HG02870 (cell line): ENCODE data around the gene NCDN.

Experiments
- ATAC-seq: cut with Tn5 transposase; IDR thresholded peaks from one replicate; pipeline ENCODE4 v1.9.1; 2021; ENCODE audit warnings: mild to moderate bottlenecking, moderate library complexity; ENCODE audit not compliant: unreplicated experiment

The NCDN gene, protein sequence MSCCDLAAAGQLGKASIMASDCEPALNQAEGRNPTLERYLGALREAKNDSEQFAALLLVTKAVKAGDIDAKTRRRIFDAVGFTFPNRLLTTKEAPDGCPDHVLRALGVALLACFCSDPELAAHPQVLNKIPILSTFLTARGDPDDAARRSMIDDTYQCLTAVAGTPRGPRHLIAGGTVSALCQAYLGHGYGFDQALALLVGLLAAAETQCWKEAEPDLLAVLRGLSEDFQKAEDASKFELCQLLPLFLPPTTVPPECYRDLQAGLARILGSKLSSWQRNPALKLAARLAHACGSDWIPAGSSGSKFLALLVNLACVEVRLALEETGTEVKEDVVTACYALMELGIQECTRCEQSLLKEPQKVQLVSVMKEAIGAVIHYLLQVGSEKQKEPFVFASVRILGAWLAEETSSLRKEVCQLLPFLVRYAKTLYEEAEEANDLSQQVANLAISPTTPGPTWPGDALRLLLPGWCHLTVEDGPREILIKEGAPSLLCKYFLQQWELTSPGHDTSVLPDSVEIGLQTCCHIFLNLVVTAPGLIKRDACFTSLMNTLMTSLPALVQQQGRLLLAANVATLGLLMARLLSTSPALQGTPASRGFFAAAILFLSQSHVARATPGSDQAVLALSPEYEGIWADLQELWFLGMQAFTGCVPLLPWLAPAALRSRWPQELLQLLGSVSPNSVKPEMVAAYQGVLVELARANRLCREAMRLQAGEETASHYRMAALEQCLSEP

DNA sequence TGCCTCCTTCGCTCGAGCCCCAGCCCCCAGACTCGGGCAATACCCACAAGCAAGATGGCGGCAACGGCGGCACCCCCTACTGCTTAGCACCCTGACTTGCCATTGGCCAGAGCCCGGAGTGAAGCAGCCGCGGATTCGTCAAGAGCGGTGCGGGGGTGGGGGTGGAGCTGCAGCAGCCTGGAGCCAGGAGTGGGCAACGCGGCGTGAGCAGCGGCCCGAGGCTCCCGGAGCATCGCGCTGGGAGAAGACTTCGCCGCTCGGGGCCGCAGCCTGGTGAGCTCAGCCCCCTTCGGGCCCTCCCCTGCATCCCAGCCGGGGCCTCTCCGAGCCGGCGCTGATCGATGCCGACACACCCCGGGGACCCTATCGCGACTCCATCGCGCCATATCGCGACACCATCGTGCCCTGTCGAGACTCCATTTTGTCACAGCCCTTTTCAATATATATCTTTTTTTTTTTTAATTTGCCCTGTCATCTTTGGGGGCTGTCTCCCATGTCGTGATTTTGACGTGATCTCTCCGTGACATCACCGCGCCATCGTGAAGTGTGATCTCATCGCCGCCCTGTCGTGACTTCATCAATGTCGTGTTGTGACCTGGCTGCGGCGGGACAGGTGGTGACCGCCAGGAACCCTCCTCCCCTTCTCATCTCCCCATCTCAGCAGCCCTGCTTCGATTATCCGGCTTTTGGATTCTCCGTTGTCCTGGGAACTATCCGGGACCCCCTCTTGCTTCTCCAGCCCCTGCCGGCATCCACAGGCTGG, at the start of gene NCDN:
NCDN (plus strand) TSS at position 189 of the 763 bp plus-strand sequence; CDS start at position 581, 392 bp downstream.
- peak; percentile 79 for ATAC-seq

DNA sequence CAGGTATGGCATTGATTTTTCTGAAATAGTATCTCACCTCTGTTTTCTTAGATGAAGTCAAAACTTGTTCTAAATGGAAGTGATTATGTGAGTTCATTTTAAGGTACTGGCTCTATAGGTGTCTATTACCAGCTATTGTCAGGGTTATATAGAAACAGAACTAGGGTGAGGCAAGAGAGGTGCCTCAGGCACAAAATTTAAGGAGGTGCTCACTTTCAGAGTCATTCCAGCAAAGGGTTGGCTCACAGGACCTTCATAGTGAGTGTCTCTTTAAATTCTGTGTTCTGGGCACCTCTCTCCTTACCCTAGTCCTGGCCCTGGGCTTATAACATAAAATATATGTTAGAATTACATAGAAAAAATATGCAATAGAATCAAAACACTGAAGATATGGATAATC, 49.7 kb upstream of the NCDN start:
- no peak for ATAC-seq

DNA sequence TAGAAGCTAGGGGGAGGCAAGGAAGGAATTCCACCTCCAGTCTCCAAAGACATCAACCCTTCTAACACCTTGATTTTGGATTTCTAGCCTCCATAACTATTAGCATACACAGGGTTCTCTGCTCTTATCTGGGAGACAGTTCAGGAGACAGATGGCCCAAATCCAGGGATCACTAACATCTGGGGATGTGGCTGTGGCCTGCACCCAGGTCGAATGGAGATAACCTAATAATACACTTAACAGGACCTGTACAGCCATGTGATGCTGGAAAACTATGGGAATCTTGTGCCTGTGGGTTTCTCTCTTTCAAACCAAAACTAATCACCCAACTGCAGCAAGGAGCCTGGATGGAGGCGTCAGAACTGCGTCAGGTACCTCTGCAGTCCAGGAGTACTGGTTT, 48.0 kb upstream of the NCDN start:
- ATAC-seq: no peak

DNA sequence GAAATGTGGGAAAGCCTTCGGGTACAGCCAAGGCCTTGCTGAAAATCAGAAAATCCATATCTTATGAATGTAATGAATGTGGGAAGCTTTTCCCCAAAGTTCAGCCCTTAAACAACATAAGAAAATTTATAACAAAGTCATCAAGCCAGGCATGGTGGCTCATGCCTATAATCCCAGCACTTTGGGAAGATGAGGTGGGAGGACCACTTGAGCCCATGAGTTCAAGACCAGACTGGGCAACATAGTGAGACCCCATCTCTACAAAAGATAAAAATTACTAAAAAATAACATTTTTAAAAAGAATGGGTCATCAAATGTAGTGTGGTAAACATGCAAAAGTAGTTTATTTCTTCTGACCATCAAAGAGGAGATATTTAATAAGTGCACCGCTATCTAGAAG, 46.3 kb upstream of the NCDN start:
- no peak for ATAC-seq

DNA sequence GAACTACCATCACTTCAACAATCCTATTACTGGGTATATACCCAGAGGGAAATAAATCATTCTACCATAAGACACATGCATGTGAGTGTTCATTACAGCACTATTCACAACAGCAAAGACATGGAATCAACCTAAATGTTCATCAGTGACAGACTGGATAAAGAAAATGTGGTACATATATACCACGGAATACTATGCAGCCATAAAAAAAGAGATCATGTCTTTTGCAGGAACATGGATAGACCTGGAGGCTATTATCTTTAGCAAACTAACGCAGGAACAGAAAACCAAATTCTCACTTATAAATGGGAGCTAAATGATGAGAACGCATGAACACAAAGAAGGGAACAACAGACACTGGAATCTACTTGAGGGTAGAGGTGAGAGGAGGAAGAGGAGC, 39.4 kb upstream of the NCDN start:
- no peak for ATAC-seq

DNA sequence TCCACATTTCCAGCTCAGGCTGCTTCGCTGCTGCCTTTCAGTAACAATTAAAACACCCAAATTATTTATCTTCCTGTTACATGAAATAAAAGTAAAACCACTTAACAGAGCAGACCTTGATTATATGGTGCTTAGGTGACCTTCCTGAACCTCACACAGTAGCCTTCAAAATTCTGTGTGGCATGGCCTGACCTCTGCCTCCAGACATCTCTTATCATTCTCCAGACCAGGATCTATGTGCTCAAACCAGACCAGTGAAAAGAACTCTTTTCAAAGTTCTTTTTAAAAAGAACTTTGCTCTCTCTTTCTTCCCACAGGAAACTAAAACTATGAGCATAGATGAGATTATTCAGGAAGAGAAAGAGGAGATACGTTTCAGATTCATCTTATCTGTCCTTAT, 38.2 kb upstream of the NCDN start:
- ATAC-seq: no peak

DNA sequence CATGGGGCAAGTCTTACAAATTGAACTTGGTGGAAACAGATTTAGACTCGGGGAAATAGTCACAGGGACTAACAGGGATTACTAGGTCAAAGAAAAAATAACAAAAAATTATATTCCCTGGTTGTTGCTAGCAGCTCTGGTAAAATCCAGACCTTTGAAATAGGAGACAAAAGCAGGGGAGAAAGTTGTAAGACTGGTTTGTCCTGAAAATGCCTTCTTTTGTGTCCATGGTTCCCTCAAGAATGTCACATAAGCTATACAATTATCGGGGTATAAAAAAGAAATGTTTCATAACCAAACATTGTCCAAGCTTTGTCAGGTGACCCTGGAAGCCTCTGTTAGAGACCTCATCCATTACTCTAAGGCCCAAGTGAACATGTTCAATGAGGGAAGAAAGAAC, 33.5 kb upstream of the NCDN start:
- ATAC-seq: no peak

DNA sequence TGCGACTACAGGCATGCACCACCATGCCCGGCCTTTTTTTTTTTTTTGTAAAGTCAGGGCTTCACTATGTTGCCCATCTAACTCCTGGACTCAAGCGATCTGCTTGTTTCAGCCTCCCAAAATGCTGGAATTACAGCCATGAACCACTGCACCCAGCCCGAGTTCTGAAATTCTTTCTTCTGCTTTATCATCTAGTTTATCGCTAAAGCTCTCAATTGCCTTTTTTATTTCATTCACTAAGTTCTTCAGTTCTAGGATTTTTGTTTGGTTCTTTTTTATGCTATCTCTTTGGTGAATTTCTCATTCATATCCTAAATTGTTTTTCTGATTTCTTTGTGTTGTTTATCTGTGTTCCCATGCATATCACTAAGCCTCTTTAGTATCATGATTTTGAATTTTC, 27.4 kb upstream of the NCDN start:
- ATAC-seq: no peak

DNA sequence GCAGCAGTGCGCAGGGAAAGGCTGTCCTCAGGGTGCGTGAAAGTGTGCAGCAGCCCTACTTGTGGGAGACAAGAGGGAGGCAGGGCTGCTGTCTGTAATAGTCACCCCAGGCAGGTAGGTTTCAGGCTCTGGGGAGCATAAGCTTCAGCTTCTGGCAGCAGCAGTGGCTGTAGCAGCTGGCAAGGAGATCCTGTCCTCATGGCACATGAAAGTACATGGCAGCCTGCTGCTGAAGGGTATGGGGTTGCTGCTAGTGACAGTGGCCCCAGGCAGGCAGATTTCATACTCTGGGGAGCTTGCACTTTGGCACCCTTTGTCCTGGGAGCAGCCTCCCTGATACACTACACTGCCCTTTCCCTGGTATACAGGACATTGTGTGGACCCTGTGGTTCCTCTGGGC, 26.7 kb upstream of the NCDN start:
- no peak for ATAC-seq

DNA sequence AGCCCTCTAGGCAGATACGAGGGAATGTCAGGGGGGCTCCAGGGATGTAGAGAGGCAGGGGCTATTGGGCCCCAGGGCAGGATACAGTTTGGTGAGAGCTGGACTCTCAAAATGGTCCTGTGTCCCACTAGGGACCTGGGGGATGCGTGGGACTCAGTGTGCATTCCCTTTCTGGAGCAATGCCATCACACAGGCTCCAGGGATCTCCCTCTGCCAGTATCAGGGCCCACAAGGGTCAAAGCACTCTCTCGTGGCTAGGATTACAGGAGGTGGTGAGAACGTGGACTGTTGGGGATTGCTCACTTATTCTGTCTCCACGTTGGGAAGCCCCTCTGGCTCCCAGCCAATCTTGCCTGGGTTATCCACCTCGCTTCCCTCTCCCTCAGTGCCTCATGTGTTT, 26.2 kb upstream of the NCDN start:
- no peak for ATAC-seq

DNA sequence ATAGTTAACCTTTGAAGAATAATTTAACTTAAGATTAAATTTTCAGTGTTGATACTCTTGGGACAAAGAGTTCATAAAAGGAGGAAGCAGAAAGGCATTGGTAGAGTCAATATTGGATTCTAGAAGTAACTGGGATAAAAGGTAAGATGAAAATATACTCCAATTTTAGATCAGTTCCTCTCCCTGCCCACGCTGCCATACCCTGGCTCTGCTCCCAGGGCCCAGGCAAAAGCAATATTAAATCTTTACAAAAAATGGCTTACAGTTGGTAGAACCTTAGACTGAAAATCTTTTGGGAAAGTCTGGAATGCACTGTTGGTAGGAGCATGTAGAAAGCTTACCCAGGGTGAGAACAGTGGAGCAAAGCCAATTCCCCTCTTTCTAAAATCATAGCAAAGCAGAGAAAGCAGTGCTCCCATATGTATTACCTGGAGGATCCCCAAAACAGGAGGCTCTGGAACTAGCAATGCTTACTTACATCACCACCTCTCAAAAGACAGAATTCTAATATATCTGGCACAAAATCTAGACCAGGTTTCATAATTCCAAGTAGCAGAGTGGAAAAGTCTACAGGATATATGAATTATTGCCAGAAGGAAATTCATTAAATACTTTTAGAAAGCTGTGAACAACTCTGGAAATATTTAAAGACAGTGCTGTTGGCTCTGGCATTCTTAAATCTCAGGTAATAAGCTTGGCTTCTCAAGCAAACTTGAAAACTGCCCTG, 24.9 kb upstream of the NCDN start:
- ATAC-seq: no peak

DNA sequence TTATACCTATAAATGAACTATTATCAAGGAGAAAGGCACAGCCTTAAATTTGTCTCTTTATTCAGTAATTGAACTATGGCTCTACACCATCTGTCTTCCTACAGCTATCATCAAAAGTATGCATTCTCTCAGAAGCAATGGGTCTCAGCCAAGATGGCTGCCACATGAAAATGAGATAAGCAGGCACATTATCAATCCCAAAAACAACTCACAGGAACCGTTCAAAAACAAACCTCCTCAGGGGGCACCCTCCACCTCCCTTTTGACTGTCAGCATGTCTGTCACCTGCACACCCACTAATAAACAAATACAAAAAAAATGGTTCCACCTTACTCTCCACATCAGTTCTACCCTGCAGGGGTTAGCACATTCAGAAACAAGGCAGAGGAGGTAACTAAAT, 24.0 kb upstream of the NCDN start:
- ATAC-seq: no peak

DNA sequence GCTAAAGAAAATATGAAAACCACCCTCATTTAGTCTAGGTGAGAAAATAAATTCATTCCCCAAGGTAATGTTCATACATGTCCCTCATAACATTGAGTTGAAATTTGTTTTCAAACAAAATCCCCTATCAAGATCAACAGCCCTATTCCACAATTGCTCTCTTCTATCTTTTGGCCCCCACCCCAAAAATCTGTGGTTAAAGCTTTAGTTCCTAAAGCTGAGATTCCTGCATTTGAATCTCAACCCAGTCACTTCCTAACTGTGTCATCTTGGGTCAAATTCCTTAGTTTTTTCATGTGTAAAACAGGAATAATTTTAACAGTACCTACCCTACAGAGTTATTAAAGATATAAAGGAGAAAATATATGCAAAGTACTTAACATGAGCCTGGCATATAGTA, 22.4 kb upstream of the NCDN start:
- no peak for ATAC-seq

DNA sequence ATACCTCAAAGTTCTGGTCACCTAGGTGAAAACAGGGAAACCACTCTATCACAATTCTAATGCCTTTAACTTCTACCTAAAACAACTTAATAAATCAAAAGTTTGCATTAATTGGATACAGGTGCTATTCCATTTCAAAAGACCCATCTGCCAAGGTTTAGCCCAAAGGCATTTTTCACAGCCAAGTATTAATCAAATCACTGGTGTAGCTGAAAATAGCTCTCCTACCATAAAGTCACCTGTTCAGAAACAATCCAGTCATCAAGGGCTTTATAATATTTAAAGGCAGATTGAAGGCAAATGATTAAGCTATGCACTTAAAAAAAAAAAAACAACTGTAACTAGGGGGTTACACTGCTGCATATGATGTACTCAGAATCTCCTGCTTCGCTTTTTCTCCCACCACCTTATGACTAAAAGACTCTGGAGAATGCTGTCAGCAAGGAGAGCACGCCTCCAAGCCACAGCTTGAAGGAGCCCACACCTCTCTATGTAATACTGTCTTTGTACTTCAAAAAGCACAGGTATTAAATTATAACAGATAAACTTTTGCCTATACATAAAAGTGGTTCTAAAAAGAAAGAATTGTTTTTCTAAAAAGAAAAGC, 20.9 kb upstream of the NCDN start:
- ATAC-seq: no peak

DNA sequence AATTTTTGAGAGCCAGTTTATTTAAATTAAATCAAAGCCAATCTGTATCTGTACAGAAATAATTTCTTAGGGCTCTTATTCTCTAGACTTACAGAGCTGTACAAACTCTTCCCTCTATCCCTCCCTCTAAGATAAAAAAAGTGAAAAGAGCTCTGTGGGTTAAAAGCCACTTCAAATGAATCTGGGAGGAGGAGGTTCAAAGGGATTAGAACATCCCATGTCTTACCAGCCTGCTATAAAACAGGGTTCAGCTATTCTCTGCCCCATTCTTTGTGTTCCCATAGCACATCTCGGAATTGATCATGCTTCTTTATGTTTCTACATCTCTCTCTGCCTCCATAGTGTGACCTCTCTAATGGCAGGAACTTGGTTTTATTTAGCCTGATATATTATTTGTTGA, 19.8 kb upstream of the NCDN start:
- ATAC-seq: no peak

DNA sequence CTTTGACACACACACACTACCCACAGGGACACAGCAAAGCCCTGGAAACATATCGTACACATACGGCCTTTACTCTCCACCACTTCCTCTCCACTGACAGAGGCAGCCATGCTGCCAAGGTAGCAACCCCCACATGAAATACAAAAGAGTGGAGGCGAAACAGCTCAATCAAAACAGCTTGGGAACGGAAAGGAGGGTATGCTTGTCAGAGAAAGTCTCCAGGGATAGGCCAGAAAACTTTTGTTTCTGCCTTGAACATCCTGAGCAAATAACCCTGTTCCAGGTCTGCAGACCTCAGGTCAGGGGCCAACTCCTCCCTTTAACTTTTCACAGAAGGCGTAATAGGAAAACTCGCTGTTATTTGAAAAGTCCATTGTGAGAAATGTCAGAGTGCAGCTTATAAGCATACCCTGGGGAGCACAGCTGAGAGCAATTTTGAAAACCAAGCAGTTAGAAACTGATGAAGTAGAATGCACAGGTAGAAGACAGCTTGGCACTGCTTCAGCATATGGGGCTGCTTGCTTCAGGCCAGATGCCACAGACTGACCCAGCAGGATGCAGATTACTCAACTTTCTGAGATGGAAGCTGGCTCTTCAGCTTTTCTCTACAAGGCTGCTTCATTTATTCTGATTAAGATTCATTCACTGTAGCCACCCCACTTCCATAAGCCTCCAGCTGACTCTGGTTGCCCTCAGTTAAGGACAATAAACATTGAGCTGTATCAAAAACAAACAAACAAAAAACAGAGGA, 18.4 kb upstream of the NCDN start:
- no peak for ATAC-seq

DNA sequence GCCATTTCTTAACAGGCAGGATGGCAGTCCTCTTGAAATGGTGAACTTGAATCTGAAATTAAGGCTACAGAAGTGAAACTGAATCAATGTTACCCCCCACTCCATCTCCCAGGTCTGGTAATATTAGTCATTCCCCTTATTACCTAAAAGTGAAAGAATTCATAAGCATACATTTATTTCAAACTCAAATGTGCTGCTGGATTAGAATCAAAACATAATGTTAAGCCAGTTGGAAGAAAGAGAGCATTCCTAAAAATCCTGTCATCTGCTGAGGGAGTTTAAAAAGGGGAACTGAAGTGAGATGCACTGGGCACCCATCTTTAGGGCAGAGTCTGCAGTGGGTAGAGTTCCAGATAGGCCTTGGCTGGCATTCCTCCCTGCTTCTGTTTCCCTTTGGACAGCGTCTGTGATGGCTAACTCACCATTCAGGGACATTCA, 17.8 kb upstream of the NCDN start:
- no peak for ATAC-seq

DNA sequence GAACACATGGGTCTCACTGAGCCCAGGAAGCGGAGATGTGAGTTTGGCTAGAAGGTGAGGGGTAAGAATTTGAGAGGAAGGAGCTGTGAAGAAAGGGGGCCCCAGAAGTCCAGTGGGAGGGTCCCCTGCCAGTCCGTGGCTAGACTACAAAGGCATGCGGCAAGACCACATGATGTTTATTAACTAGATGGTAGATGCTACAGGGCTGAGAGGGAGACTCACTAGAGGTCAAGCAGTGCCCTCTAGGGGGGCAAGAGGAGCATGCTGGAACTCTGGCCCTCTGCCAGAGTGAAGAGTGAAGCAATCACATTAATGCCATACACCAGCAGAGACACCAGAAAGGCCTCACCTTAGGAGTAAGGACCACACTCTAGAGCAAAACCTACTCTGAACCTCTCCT, 12.6 kb upstream of the NCDN start:
- ATAC-seq: no peak

DNA sequence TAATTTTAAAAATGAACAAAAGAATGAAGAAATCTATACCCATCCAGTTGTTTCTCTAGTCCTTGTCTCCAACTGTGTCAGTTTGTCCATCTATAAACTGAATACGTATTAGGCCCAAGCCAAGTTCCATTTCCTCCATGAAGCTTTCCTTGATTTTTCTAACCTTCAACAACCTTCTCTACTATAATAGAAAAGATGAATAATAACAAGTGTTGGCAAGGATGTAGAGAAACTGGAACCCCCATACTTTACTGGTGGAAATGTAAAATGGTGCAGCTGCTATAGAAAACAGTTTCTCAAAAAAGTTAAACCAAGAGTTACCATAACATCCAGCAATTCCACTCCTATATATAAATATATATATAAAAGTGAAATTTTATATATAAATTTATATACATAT, 11.0 kb upstream of the NCDN start:
- ATAC-seq: no peak

DNA sequence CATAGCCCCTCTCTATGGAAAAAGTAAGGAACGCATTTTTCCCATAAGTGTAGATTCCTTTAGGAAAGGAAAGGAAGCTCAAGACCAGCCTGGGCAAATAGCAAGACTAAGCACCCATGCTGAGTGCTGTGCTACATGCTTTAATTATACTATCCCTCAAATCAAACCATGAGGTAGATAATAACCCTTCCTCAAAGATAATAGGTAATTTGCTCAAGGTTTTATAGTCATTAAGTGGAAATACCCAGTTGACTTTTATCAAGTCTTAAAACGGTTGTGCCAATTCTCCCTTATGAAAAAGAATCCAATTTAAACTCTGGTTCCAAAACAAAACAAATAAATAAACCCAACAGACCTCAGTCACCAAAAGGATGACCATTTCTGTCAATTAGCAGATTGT, 3.7 kb upstream of the NCDN start:
- ATAC-seq: no peak
